HG03280 (cell line): Measurements from ENCODE around the gene MUC5B.
"Not testable (repeated sequence)": the region's sequence is repeated elsewhere in the genome, so short reads cannot be mapped to it uniquely, and the experiment has no call there.

ENCODE experiments used
- ATAC-seq: cut with Tn5 transposase; IDR thresholded peaks from one replicate; pipeline ENCODE4 v1.9.1; 2021; ENCODE audit warnings: mild to moderate bottlenecking, moderate library complexity; ENCODE audit not compliant: unreplicated experiment

Gene MUC5B

GRCh38 chr11:1222491-1223345, at the start of gene MUC5B:
Gene MUC5B (plus strand): TSS chr11:1223066. CDS start chr11:1223124, 58 bp downstream.
- ATAC-seq = no peak

DNA sequence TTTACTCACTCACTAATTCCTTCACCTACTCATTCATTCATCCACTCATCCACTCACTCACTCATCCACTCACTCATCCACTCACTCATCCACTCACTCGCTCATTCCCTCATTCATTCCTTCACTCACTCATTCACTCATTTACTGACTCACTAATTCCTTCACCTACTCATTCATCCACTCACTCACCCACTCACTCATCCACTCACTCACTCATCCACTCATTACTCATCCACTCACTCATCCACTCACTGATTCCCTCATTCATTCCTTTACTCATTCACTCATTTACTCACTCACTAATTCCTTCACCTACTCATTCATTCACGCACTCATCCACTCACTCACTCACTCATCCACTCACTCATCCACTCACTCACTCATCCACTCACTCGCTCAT, 49.5 kb upstream of the MUC5B start:
- ATAC-seq = not testable (repeated sequence)

DNA sequence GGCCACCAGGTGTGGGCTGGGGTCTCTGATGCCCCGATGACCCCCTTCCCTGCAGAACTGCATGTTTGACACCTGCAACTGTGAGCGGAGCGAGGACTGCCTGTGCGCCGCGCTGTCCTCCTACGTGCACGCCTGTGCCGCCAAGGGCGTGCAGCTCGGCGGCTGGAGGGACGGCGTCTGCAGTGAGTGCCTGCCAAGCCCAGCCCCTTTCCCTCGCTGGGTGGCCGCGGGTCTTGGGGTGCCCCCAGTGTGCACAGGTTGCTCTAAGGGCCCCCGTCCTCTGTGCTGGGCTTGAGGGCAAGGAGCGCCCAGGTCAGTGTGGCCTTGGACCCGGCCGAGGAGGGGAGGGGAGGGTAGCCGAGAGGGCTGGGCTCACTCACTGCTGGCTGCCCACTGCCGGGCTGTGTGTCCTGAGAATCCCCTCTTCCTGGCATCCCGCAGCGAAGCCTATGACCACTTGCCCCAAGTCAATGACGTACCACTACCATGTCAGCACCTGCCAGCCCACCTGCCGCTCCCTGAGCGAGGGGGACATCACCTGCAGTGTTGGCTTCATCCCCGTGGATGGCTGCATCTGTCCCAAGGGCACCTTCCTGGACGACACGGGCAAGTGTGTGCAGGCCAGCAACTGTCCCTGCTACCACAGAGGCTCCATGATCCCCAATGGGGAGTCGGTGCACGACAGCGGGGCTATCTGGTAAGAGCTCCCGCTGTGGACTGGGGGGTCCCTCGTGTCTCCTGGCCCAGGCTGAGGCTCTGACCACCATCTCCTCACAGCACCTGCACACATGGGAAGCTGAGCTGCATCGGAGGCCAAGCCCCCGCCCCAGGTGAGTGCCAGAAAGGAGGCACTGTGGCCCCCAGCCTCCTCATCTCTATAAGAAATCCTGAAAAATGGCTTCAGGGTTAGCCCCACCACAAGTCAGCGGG, 48.2 kb upstream of the MUC5B start:
- no peak for ATAC-seq

GRCh38 chr11:1175461-1176223, 47.2 kb upstream of the MUC5B start:
- no peak for ATAC-seq

DNA sequence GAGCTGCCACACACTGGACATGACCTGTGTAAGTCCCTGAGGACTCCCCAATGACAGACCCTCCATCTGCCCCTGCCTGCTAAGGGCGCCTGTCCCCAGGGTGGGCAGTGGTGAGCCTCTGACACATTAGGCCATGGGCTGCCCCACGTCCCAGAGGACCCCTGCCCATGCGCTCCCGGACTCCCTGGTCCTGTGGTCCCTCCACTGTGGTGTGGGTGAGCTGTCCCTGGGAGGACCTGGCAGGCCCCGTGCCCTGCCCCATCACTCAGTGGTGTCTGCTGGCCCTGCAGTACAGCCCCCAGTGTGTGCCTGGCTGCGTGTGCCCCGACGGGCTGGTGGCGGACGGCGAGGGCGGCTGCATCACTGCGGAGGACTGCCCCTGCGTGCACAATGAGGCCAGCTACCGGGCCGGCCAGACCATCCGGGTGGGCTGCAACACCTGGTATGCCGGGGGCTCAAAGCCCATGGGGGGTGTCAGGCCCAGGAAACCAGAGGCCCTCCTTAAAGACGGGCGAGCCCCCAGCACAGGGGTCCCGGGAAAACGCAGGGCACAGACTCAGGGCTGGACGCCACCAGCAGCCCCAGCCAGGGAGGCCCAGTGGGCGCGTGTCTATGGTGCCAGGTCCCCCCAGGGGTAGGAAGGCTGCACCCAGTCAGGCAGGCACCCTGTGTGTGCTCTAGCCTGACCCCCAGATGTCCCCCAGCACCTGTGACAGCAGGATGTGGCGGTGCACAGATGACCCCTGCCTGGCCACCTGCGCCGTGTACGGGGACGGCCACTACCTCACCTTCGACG, 46.4 kb upstream of the MUC5B start:
- no peak for ATAC-seq

DNA sequence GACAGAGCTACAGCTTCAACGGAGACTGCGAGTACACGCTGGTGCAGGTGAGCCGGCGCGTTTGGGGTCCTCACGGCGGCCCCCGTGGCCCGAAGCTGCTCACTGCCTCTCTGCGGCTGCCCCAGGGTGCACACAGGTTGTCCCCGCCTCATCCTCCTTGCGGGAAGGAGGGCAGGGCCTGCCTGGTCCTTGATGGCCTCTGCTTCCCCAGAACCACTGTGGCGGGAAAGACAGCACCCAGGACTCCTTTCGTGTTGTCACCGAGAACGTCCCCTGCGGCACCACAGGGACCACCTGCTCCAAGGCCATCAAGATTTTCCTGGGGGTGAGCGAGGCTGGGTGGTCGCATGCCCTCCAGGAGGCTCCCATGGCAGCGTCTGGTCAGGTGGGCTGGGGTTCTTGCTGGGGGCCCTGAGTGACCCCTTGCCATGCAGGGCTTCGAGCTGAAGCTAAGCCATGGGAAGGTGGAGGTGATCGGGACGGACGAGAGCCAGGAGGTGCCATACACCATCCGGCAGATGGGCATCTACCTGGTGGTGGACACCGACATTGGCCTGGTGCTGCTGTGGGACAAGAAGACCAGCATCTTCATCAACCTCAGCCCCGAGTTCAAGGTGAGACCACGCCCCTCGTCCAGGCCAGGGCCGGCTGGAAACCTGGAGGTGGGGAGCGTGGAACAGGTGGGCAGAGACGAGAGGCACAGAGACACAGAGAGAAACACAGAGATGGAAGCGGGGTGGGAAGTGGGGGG, 45.7 kb upstream of the MUC5B start:
- no peak for ATAC-seq

- ATAC-seq = no peak
Measured at GRCh38 chr11:1177771-1178090, 45.1 kb upstream of the MUC5B start.

DNA sequence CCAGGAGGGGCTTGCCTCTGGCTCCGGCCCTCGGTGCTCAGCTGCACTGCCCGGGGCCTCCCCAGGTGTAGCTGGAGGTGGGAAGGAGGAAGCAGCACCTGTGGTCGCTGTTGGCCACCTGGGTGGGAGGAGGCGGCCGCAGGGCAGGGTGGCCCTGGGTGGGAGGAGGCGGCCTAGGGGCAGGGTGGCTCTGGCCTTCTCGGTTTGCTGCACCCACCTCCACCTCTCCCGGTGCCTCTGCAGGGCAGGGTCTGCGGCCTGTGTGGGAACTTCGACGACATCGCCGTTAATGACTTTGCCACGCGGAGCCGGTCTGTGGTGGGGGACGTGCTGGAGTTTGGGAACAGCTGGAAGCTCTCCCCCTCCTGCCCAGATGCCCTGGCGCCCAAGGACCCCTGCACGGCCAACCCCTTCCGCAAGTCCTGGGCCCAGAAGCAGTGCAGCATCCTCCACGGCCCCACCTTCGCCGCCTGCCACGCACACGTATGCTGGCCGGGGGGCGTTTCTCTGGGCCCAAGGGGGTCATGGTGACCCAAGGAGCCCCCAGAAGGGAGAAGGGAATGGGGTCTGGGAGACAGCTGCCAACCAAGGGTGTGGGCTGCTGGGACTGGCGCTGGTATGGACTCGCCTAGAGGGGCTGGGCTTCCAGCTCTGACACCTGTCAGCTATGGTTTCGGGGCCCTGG, 44.5 kb upstream of the MUC5B start:
- no peak for ATAC-seq

DNA sequence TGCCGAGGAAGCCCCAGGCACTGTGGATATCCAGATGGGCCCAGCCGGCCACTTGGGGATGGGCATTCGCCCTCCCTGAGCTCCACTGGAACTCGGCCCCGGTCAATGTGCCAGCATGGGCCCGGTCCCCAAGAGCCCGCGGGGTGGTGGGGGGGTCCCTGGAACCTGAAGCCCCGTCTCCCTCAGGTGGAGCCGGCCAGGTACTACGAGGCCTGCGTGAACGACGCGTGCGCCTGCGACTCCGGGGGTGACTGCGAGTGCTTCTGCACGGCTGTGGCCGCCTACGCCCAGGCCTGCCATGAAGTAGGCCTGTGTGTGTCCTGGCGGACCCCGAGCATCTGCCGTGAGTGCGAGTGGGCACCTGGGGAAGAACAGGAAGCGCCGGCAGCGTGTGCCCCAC, 44.0 kb upstream of the MUC5B start:
- no peak for ATAC-seq

GRCh38 chr11:1179641-1180040, 43.2 kb upstream of the MUC5B start:
- ATAC-seq = no peak

DNA sequence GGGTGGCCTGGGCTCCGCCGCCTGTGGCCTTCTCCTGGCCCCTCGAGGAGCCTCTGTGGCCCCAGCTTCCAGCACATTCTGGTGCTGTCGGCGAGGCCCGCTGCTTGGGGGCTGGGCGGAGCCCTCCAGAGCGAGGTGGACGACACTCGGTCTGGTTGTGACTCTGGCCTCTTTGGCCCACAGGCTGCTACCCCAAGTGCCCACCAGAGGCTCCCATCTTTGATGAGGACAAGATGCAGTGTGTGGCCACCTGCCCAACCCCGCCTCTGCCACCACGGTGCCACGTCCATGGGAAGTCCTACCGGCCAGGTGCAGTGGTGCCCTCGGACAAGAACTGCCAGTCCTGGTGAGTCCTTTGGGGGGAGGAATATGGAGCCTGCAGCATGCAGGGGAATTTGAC, 42.7 kb upstream of the MUC5B start:
- no peak for ATAC-seq

GRCh38 chr11:1180947-1181391, 41.9 kb upstream of the MUC5B start:
- ATAC-seq = no peak

DNA sequence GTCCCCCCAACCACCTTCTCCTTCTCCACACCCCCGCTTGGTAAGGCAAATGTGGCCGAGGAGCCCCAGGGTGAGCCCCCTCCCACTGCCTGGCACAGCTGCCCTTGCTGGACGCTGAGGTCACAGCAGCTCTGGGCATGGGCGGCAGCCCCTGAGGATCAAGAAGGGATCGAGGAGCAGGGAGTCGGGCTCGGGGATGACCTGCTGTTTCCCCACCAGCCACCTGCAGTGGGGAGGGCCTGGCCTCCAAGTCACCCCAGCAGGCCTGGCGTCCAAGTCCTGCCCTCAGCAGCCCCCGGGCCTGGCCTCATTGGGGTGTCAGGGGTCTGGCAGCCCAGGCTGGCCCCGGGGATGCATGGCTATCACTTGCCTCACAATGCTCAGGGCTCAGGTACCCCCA, 41.4 kb upstream of the MUC5B start:
- ATAC-seq = no peak

GRCh38 chr11:1181853-1182535, 40.9 kb upstream of the MUC5B start:
- no peak for ATAC-seq

DNA sequence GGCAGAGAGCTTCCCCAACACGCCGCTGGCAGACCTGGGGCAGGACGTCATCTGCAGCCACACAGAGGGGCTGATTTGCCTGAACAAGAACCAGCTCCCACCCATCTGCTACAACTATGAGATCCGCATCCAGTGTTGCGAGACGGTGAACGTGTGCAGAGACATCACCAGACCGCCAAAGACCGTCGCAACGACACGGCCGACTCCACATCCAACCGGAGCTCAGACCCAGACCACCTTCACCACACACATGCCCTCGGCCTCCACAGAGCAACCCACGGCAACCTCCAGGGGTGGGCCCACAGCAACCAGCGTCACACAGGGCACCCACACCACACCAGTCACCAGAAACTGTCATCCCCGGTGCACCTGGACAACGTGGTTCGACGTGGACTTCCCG, 38.7 kb upstream of the MUC5B start:
- not testable (repeated sequence) for ATAC-seq

DNA sequence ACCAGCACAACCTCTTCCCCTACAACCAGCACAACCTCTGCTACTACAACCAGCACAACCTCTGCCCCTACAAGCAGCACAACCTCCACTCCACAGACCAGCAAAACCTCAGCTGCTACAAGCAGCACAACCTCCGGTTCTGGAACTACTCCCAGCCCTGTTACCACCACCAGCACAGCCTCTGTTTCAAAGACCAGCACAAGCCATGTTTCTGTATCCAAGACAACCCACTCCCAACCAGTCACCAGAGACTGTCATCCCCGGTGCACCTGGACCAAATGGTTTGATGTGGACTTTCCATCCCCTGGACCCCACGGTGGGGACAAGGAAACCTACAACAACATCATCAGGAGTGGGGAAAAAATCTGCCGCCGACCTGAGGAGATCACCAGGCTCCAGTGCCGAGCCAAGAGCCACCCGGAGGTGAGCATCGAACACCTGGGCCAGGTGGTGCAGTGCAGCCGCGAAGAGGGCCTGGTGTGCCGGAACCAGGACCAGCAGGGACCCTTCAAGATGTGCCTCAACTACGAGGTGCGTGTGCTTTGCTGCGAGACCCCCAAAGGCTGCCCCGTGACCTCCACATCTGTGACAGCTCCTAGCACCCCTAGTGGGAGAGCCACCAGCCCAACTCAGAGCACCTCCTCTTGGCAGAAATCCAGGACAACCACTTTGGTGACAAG, 34.3 kb upstream of the MUC5B start:
- ATAC-seq = not testable (repeated sequence)

DNA sequence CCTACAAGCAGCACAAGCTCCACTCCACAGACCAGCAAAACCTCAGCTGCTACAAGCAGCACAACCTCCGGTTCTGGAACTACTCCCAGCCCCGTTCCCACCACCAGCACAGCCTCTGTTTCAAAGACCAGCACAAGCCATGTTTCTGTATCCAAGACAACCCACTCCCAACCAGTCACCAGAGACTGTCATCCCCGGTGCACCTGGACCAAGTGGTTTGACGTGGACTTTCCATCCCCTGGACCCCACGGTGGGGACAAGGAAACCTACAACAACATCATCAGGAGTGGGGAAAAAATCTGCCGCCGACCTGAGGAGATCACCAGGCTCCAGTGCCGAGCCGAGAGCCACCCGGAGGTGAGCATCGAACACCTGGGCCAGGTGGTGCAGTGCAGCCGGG, 33.0 kb upstream of the MUC5B start:
- not testable (repeated sequence) for ATAC-seq
